NCI-H2196 treated with DMSO at 0.1 percent for 48 hours (cell line): ENCODE measurements around the gene DGKG.
A peak's percentile ranks its signal among the peaks of the same experiment; 100 is the strongest.

Experiments
- DNase-seq: peaks from one replicate; lab custom pipeline; 2025; ENCODE audit not compliant: unreplicated experiment; lab: John Stamatoyannopoulos, UW

DGKG gene

DNA sequence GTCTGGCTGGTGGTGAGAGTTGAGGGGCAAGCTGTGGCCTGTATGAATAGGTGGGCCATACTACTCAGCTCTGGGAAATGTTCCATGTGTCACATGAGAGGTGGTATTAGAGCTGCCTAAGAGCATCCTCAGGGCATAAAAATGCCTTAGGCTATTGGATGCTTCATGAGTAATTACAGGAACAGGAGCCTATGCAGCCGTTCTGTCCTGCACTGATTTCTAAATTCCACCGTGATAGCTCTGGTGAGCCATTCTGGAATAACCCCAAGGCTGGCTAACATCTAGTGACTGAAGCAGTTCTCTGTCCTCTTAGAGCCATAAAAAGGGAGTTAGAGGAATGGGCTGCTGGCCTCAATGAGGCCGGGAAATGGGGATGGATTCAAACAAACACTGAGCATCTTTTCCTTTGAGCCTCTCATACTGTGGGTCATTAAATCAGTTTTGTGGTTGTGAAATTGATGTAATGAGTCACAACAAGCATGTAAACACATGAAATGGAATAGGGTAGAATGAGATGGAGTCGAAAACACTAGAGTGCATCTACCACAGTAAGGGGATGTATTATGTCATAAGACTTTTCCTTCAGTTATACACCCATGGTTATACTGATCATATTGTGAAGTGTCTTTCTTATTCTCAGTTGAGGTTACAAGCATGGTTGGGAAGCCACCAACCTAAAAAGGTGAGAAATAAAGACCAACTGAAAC, 41.0 kb downstream of the DGKG start:
- no peak for DNase-seq

DNA sequence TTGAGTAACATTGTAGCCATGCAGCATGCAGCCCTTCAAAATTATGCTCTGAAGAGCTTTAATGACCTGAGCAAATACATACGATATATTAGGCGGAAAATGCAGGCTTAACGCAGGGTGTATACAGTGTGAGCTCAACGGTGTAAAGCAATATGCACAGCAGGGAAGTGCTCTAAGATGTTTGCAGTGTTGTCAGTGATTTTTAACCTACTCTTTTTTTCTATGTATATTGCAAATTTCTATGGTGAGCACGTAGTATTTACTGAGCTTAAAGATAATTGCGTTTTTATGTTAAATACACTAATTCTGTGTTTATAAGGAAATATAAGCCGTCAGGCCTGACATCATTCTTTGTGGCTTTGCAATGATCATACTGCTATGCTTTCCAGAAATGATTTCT, 42.1 kb downstream of the DGKG start:
- no peak for DNase-seq

DNA sequence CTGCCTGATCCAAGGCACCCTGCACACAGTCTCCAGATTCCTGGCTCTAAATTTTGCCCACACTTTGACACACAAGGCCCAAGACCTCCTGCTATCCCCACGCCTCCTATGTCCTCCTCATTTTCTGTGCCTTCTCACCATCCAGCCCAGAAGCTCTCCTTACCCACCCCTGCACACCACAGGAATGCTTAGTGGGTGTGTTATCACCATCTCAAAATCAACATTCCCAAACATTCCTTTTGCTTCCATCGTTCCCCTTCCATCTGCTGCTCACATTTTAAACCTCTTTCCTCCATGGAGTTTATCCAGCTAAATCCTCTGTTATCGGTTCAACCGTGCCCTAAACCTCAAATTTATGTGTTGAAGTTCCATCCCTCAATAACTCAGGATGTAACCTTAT, 43.9 kb downstream of the DGKG start:
- DNase-seq, result no peak

DNA sequence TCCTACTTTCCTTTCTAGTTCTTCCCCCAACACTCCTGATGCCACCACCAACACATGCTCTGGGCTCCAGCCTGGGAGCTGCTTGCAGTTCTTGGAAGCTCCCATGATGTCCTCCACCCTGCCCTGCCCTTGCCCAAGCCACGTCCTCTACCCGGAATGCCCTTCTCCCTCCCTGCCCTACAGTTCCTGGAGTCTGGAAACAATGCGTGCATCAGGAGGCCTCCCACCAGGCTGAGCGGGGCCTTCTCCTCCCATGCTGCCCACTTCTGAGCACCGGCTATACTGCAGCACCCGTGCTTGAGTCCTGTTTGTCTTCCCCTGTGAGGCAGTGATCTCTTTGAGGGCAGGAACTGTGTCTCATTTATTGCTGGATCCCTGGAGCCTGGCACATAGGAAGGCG, 44.6 kb downstream of the DGKG start:
- DNase-seq, result no peak

DNA sequence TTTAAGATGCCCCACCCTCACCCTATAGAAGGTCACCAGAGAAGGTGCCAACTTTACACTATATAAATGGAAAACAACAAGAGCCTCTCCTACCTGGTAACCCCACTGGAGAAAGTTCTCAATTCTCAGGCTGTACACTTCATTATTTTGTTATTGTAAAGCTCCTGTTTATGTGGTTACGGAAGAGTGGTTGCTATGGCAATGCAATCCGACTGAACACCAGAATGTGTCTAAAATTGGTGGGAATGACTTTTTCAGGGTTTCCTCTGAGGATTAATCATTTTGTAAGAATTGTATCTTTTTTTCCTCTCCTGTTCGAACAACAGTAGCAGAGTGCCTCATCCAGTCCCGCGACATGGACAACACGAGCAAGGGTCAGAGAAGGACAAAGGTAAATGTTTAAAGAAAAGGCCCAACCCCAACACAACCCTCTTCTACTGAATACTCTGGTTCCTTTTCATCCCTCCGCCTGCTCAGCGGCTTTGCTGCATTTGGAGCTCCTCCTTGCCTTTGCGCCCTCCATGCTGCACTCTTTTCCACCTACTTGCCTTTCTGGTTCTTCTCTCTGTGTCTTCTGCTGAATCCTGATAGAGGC, 45.3 kb downstream of the DGKG start:
- DNase-seq, result no peak

DNA sequence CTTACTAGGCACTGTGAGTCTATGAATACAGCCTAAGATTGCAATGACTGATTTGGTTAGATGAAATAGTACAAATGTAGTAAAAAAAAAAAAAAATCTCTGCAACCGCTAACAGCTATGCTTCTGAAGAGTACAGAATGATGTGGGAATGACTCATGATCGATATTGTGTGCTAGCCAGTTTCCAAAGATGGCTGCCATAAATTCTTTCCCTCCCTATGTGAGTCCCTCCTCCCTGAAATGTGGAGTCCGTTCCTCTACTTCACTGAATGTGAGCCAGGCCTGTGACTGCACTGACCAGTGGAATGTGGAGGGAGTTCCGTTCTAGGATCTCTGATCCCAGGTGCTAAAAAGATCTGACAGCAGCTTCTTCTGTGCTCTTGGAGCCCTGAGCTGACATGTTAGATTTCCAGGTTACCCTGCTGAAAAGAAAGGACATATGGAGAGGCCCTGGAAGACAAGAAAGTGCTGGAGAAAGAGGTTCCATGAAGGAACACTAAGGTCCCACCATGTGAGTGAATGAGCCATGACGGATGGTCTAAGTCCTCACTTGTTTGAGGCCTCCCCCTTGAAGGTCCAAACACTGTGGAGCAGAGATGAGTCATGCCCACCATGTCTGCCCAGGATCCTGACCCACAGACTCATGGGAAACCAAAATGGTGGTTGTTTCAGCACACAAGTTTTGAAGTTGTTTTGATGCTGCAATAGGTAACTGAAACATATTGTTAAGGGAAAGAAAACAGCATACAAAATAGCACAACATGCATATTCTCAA, 46.3 kb downstream of the DGKG start:
- DNase-seq, result no peak

DNA sequence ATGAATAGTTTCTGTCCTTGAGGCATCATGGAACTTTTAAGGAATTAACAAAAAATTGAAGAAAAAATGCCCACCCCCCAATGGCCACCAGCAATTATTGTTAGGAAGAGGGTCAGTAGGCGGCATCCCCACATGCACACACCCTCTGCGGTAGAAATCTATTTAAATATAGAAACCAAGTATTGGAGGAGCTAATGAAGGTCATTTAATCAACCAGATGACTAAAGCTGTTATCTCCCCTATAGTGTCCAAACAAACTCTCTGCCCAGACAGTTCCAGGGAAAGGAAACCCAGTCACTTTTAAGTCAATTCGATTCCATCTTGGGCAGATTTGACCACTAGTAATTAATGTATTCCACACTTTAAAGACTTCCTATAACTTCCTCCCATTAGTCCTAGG, 47.1 kb downstream of the DGKG start:
- no peak for DNase-seq

DNA sequence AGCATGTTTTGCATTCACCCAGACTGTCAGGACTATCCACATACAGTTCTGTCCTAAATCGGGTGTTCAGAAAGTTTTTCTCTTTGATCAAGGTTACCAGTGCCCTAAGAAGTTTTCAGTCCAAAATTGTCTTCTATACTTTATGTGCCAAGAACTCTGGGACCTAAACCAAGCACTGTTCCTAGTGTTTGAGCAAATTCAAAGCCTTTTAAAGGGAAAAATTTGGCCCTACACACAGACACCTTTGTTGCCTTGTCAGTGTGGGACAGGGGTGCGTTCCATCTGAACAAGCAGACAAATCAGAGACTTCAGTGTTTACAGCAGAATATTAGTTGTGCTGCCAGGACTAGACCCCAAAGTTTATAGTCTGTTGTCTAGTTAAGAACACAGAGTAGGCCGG, 50.6 kb downstream of the DGKG start:
- DNase-seq, result no peak

DNA sequence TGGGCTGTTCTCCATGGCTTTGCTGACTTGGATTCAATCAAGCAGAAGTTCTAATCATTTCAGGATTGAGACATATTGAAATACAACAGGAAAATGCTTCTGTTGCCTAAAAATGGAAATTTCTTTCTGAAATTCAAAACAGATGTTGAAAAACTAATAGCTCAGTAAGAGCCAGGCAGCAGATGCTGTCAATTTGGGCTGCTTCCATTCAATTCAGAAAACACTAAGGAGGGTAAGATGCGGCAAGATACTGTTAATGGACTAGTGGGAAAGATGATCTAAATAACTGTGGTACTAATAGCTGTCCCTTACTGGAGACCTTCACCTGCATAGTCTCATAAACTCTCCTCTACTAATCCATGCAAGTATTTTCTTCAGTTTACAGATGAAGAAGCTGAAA, 53.5 kb downstream of the DGKG start:
- no peak for DNase-seq

DNA sequence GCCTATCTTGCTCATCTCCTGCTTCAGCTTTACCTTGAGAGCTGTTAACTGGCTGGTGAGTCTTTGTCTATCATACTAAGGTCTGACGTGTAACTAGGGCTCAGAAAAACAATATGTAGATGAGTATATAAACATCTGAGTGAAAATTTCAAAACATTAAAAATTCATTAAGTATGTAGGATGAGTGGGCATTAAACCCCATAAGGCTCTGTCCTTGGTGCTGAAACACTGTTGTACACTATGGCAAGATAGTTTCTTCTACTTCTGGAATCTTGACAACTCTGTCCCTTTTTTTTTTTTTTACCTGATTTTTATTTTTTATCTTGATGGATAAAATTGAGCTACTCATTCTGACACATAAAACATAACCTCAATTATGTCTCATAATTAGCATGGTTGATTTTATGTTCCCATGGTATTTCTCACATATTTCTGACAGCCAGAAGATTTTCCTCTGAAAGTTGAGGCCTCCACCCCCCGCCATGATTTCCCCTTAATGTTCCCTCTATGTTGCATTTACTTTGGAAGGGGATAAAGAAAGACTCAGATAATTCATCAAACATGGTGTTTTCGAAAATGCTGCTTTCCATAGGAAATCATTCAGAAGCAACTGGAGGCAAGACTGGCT, 54.3 kb downstream of the DGKG start:
- no peak for DNase-seq

DNA sequence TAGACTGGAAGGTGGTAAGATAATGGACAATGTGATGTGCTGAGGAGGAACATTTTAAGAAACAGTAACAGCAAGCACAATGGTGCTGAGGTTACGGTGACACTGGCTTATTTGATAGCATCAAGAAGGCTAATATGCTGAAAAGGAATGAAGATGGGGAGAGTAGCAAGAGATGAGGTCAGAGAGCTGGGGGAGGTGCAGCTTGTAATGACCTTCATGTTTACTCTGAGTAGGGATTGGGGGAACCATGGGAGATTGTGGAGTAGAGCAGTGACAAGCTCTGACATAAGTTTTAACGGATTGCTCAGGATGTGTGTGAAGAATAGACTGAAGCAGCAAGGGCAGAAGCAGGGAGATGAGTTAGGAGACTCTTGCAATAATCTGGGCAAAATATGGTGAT, 56.7 kb downstream of the DGKG start:
- DNase-seq, result no peak

DNA sequence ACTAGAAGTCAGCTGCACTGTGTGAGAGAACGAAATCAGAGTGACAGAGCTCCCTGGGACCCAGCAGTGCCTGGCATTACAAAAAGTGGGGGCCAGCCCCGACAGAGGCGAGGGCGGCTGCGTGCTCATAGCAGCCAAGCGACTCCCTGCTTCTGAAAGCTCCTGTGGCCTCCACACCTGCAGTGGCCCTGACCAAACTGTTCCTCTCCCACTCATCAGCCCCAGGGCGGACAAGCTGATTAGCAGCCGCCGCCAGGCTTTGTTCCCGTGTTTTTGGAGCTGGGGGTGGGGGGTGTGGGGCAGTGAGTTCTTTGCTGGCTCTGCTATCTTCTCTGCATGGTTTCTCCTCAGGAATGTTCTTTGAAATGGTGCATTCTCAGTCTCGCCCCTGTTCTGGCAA, 58.1 kb downstream of the DGKG start:
- DNase-seq, result no peak

DNA sequence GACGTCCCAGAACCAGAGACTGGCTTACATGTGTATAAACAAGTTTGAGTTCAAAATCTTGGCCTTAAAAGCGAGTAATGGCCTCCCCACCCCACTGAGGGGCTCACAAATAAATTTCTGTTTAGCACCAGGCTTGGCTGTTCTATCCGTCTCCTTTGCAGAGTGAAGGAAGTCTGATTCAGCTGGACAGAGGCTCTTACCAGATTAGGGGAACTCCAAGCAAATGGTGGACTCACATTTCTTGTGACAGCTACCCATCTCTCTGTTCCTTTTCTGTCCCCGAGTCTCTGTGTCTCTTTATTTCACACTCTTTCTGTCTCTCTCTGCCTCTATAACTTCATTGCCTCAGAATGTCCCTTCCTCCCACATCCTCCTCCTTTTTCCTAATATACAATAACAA, 62.7 kb downstream of the DGKG start:
- no peak for DNase-seq

DNA sequence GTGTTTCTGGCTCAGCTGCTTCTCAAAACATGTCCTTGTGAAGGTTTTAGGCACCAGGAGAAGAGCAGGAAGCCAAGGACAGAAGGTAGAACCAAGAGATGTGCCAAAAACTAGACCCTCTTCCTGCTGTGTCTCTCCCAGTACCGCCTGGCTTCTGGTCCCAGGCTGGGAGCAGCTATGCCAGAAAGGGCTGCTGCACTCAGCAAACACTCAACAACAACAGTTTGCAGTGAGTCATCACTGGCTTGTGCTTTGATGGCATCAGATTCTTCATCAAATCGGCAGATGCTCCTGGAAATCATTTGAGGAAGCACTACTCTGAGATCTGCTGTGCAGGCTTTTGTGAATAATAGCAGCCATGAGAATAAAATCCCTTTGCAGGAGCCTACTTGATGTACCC, 63.2 kb downstream of the DGKG start:
- peak; percentile 50 for DNase-seq

DNA sequence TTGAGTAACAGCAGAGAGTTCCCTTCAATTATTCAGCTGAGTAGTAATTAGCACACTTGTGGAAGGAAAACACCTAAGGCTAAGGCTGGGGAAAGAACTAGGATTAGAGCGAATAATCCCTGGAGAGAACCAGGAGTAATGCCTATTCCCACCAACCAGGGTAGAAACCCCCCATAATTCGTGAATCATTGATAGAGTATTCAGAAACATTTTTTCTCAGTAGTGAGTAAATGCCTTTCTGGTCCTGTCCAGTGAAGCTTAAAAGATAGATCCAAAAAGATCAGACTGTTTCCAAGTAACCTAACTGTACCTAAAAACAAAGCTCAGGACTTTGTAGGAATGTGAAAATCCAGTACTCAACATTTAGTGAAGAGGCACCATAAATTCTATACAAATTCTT, 71.2 kb downstream of the DGKG start:
- no peak for DNase-seq

DNA sequence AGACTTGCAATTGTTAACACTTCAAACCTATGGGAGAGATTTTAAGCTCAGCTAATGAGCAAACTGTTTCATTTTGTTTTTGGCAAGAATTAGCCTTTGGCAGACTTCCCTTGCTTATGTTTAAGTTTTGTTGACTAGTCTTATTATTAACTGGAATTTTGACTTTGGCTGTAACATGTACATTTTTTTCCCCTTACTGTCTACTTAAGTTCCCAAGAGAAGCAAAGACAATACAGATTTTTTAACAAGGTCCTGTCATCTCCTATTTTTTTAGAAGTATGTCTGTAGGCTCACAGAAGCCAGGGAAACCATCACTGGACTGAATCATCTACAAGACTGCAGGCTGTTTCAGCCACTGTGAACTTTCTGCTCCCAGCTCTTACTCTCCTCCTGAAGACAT, 74.3 kb downstream of the DGKG start:
- no peak for DNase-seq

DNA sequence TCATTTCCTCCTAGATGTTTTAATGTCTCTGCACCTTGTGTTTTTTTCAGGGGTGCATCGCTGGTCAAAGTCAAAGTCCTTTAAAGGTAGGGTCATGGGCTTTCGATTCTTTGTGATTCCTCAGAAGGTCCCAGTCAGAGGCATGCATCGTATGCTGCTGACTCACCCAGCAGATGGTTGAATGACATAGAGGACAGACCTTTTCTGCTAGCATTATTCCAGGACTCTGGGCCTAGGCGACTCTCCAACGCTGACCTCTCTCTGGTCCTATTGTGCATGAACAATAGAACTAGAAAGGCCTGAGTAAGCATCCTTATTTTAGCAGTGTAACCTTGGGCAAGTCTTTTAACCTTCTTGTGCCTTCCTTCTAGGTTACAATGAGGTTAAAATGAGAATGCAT, 75.9 kb downstream of the DGKG start:
- no peak for DNase-seq

DNA sequence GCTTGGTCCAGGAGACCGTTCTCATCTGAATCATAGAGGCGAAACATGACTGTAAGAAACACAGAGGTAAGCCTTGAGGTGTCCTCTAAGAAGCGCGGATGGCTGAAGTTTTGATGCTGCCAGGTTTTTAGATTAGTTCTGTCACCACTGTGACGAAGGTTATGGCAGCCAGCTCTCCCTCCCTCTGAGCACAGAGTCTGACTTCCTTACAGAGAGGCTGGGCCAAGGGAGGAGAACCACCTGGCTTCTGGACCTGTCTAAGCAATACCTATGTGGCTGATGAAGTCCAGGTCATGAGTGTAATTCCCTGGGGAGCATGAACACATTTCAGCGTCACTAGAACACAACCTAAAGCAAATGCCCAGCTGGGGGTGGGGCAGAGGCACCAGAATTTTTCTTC, 77.4 kb downstream of the DGKG start:
- DNase-seq, result no peak

DNA sequence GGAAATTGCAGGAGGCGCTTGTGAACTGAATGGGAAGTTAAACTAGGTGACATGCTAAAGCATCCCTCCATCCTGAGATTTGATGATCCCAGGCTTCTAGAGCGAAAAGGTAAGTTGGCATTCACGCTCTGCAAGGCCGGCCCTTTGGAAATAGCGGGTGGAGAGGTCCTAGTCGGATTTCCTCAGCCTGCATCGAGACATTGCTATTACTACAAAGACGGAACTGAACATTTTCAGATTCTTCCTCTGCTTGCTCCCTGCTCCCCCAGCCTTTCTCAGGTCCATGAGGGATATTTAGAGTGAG, 77.7 kb downstream of the DGKG start:
- no peak for DNase-seq

DNA sequence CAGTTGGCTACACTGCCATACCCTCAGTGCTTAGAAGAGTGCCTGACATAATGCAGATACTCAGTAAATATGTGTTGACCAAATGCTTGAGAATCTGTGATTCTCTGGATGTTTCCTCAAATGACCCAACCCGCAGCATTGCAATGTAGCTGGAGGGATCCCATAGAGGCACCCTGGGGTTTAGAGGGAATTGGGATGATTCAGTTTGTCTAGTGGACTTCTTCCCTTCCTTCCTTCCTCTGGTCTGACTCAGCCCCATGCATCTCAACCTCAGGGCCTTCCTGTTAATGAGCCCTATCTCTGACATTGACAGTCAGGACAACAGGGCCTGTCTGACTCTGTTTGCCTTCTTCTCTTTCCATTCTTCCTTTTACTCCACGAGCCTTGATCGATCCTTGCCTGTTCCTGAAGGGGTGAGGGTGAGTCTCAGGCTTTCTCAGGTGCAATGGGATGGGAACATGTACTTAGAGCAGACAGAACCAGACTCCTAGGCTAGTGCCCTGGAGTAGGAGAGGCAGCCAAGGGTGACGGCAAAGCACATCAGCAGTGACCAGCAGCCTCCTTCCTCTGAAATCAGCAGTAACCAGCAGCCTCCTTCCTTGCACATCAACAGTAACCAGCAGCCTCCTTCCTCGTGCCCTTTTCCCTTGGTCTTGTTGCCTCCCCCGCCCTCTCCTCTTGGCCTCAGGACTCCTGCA, 78.2 kb downstream of the DGKG start:
- DNase-seq, result no peak

DNA sequence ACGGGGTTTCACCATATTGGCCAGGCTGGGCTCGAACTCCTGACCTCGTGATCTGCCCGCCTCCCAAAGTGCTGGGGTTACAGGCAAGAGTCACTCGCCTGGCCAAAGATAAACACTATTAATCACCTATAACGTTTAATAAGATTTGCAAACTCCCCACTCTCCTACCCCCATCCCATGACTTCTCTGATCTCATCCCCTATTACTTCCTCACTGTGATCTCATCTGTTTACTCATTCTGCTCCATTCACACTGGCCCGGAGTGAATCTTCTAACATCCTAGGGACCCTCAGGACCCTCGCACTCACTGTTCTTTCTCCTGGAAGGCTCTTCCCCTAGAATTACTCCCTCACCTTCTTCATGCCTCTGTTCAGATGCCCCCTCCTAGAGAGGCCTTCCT, 78.9 kb downstream of the DGKG start:
- DNase-seq, result no peak

DNA sequence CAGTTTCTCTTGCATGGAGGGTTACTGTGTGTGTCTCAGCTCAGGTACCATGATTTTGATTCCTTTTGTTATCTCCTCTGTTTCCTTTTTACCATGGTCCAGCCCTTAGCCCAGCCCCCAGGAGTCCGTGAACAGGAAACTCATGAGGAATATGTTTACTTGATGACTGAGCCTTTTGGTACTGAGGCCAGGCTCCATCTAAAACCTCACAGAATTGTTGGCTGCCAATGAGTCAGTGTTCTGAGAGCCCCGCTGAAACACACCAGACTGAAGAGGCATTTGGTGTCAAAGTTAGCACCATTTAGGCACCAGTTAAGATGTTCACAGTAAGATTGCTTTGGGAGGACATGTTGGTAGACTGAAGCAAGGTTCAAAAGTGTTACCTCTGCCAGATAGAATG, 80.9 kb downstream of the DGKG start:
- DNase-seq, result no peak
